Hepatocyte (in vitro differentiated cells): Measurements from ENCODE around the gene ADAMTSL5. TPM values are rescaled to one million over a fixed set of nuclear protein-coding genes. Genes with fewer than 3 reads are reported as not detected.

ENCODE experiments used
- DNase-seq: peaks from one replicate; pipeline ENCODE4 v3.0.0-alpha.2; 2016; ENCODE audit warnings: low spot score
- H2AFZ ChIP-seq: fragments of 200-600 bp; sonication (generic); 2 replicates; pipeline ENCODE4 v1.6.0; 2016; ENCODE audit warnings: antibody characterized with exemption, mild to moderate bottlenecking
- H3K27ac ChIP-seq: fragments of 200-600 bp; sonication (generic); 2 replicates; pipeline ENCODE4 v1.5.1; 2016; ENCODE audit warnings: mild to moderate bottlenecking
- H3K27me3 ChIP-seq: fragments of 200-600 bp; sonication (generic); 2 replicates; pipeline ENCODE4 v1.6.1; 2016
- H3K36me3 ChIP-seq: fragments of 200-600 bp; sonication (generic); replicated peaks from 2 replicates; pipeline ENCODE4 v1.5.1; 2016; ENCODE audit warnings: low read depth; ENCODE audit not compliant: insufficient read depth
- H3K4me1 ChIP-seq: fragments of 200-600 bp; sonication (generic); 2 replicates; pipeline ENCODE4 v1.5.1; 2016; ENCODE audit warnings: mild to moderate bottlenecking, moderate library complexity; ENCODE audit not compliant: insufficient read depth
- H3K4me2 ChIP-seq: fragments of 200-600 bp; sonication (generic); 2 replicates; pipeline ENCODE4 v1.6.0; 2016
- H3K4me3 ChIP-seq: fragments of 200-600 bp; sonication (generic); 2 replicates; pipeline ENCODE4 v1.5.1; 2016; ENCODE audit warnings: mild to moderate bottlenecking
- H3K79me2 ChIP-seq: fragments of 200-600 bp; sonication (generic); 2 replicates; pipeline ENCODE4 v1.6.0; 2017; ENCODE audit warnings: mild to moderate bottlenecking
- H3K9me2 ChIP-seq: fragments of 200-600 bp; sonication (generic); replicated peaks from 2 replicates; pipeline ENCODE4 v1.6.0; 2017; ENCODE audit warnings: mild to moderate bottlenecking; ENCODE audit not compliant: insufficient read depth
- H3K9me3 ChIP-seq: fragments of 200-600 bp; sonication (generic); 2 replicates; pipeline ENCODE4 v1.5.1; 2016; ENCODE audit warnings: low read depth, mild to moderate bottlenecking
- H4K20me1 ChIP-seq: fragments of 200-600 bp; sonication (generic); 2 replicates; pipeline ENCODE4 v1.6.0; 2016; ENCODE audit warnings: mild to moderate bottlenecking; ENCODE audit not compliant: insufficient read depth, poor library complexity, severe bottlenecking
- EZH2 ChIP-seq: fragments of 200-600 bp; sonication (generic); IDR thresholded peaks from 2 replicates; pipeline ENCODE4 v1.6.1; 2016; ENCODE audit warnings: antibody characterized with exemption, mild to moderate bottlenecking, borderline replicate concordance
- EZH2phosphoT487 ChIP-seq: fragments of 200-600 bp; sonication (generic); IDR thresholded peaks from one replicate; pipeline ENCODE4 v1.6.1; 2018; ENCODE audit warnings: antibody characterized with exemption, mild to moderate bottlenecking, low read depth, moderate library complexity; ENCODE audit not compliant: unreplicated experiment, severe bottlenecking
- WGBS: methylation state at CpG from one replicate; pipeline ENCODE4 v1.1.6; 2016; ENCODE audit warnings: low lambda C conversion rate; ENCODE audit errors: missing lambda C conversion rate; 5-methylcytosine and 5-hydroxymethylcytosine counted together
- polyA plus RNA-seq: library from polyadenylated mRNA; unstranded; fragments of >200 nt; fragmentation: Nextera tagmentation; extraction: Ambion mirVana; gene quantifications from 2 replicates; pipeline ENCODE4 v1.2.1, GENCODE V29; 2016
- total RNA-seq: library from RNA; depleted of rRNA; stranded (reverse); fragments of >200 nt; gene quantifications from 2 replicates; pipeline ENCODE4 v1.2.3, GENCODE V29; 2014
- TF ChIP-seq, protein P1 (sequence below): fragments of 200-600 bp; sonication (generic); IDR thresholded peaks from 2 replicates; pipeline ENCODE4 v1.5.1; 2016; ENCODE audit warnings: antibody characterized with exemption, mild to moderate bottlenecking; ENCODE audit not compliant: poor library complexity

Gene ADAMTSL5
- total and polyA plus RNA-seq, 2 experiments from 2014 or later: 8.3 to 45.5 TPM

DNA sequence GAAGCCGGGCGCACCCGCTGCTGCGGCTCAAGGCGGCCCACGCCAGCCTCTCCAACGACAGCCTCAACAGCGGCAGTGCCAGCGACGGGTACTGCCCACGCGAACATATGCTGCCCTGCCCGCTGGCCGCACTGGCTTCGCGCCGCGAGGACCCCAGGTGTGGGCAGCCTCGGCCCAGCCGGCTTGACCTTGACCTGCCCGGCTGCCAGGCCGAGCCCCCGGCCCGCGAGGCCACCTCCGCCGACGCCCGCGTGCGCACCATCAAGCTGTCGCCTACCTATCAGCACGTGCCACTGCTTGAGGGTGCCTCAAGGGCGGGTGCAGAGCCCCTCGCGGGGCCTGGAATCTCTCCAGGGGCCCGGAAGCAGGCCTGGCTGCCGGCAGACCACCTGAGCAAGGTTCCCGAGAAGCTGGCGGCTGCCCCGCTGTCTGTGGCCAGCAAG is 46.8 kb downstream of the ADAMTSL5 start:
- no peak overlapping the region for H2AFZ ChIP-seq
- no peak for DNase-seq
- peak overlapping the region; percentile 73 for H3K4me2 ChIP-seq
- H4K20me1 ChIP-seq: peaks cover 57% of the 10 kb centered on the region
- no peaks in the 10 kb centered on the region for H3K9me2 ChIP-seq
- no peaks in the 10 kb centered on the region for H3K9me3 ChIP-seq
- no peaks in the 10 kb centered on the region for H3K79me2 ChIP-seq
- no peak for TF ChIP-seq EZH2phosphoT487
- TF ChIP-seq EZH2: no peak
- TF ChIP-seq, protein P1, sequence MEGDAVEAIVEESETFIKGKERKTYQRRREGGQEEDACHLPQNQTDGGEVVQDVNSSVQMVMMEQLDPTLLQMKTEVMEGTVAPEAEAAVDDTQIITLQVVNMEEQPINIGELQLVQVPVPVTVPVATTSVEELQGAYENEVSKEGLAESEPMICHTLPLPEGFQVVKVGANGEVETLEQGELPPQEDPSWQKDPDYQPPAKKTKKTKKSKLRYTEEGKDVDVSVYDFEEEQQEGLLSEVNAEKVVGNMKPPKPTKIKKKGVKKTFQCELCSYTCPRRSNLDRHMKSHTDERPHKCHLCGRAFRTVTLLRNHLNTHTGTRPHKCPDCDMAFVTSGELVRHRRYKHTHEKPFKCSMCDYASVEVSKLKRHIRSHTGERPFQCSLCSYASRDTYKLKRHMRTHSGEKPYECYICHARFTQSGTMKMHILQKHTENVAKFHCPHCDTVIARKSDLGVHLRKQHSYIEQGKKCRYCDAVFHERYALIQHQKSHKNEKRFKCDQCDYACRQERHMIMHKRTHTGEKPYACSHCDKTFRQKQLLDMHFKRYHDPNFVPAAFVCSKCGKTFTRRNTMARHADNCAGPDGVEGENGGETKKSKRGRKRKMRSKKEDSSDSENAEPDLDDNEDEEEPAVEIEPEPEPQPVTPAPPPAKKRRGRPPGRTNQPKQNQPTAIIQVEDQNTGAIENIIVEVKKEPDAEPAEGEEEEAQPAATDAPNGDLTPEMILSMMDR: no peak
- H3K36me3 ChIP-seq: no peaks in the 10 kb centered on the region
- peaks cover 53% of the 10 kb centered on the region for H3K27me3 ChIP-seq
- WGBS: 40% methylated on average over 39 of the region's 41 CpGs
- no peak overlapping the region for H3K4me3 ChIP-seq
- no peak overlapping the region for H3K27ac ChIP-seq
- H3K4me1 ChIP-seq: peaks cover 38% of the 10 kb centered on the region

DNA sequence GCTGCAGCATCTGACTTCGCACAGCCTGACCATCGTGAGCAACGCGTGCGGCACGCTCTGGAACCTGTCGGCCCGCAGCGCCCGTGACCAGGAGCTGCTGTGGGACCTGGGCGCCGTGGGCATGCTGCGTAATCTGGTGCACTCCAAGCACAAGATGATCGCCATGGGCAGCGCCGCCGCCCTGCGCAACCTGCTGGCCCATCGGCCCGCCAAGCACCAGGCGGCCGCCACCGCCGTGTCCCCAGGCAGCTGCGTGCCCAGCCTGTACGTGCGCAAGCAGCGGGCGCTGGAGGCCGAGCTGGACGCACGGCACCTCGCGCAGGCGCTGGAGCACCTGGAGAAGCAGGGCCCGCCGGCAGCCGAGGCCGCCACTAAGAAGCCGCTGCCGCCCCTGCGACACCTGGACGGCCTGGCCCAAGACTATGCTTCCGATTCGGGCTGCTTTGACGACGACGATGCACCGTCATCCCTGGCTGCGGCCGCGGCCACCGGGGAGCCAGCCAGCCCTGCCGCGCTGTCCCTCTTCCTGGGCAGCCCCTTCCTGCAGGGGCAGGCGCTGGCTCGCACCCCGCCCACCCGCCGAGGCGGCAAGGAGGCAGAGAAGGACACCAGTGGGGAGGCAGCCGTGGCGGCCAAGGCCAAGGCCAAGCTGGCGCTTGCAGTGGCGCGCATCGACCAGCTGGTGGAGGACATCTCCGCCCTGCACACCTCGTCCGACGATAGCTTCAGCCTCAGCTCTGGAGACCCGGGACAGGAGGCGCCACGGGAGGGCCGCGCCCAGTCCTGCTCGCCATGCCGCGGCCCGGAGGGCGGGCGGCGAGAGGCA is 47.4 kb downstream of the ADAMTSL5 start:
- Histone ChIP-seq H3K4me1 (peaks cover 32% of the 10 kb centered on the region), H3K4me3 (no peak overlapping the region), H3K27me3 (peaks cover 47% of the 10 kb centered on the region), H4K20me1 (peaks cover 50% of the 10 kb centered on the region), H3K36me3 (no peaks in the 10 kb centered on the region), H3K79me2 (no peaks in the 10 kb centered on the region), H3K9me2 (no peaks in the 10 kb centered on the region), H3K9me3 (no peaks in the 10 kb centered on the region), H3K4me2 (peak overlapping the region; percentile 73), H3K27ac (no peak overlapping the region), H2AFZ (no peak overlapping the region)
- no peak for TF ChIP-seq EZH2
- peak; percentile 26 for TF ChIP-seq EZH2phosphoT487
- TF ChIP-seq, protein P1: peak; percentile 55
- DNase-seq: peak; percentile 85
- WGBS: 38% methylated on average over 64 of the region's 83 CpGs

DNA sequence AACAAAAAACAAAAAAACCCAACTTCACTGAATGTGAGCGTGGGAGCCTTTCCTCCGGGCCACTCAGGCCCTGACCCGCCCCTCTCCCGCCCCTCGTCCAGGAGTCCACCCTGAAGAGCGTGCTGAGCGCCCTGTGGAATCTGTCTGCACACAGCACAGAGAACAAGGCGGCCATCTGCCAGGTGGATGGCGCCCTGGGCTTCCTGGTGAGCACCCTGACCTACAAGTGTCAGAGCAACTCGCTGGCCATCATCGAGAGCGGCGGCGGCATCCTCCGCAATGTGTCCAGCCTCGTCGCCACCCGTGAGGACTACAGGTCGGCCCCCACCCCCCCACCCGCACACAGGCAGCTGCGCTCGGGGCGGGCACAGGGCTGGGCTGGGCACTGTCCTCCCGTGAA is 51.0 kb downstream of the ADAMTSL5 start:
- peaks cover 17% of the 10 kb centered on the region for H4K20me1 ChIP-seq
- H3K36me3 ChIP-seq: no peaks in the 10 kb centered on the region
- H3K4me1 ChIP-seq: peaks cover 11% of the 10 kb centered on the region
- no peaks in the 10 kb centered on the region for H3K79me2 ChIP-seq
- H3K27ac ChIP-seq: no peak overlapping the region
- TF ChIP-seq EZH2 (no peak), EZH2phosphoT487 (no peak)
- TF ChIP-seq, protein P1: no peak
- no peak overlapping the region for H2AFZ ChIP-seq
- 95% methylated on average over 15 of the region's 24 CpGs for WGBS
- H3K9me3 ChIP-seq: no peaks in the 10 kb centered on the region
- no peak overlapping the region for H3K4me2 ChIP-seq
- no peak for DNase-seq
- H3K4me3 ChIP-seq: no peak overlapping the region
- H3K27me3 ChIP-seq: peaks cover 32% of the 10 kb centered on the region
- H3K9me2 ChIP-seq: no peaks in the 10 kb centered on the region
